SU-DHL-6 (cell line): Measurements from ENCODE around the gene FANCC.

Experiments
- H2AFZ ChIP-seq: fragments of 200-600 bp; sonication (generic); 2 replicates; pipeline ENCODE4 v1.6.1; 2014; ENCODE audit warnings: low read depth, mild to moderate bottlenecking, moderate library complexity, mixed read lengths, antibody characterized with exemption, low read length; ENCODE audit not compliant: severe bottlenecking
- H3F3A ChIP-seq: fragments of 200-600 bp; shearing (Covaris generic); 2 replicates; pipeline ENCODE4 v1.6.0; 2016; ENCODE audit warnings: antibody characterized with exemption, mild to moderate bottlenecking; ENCODE audit not compliant: insufficient read depth
- H3K27ac ChIP-seq: fragments of 200-600 bp; sonication (generic); 2 replicates; pipeline ENCODE4 v1.5.1; 2016; ENCODE audit warnings: low read depth, mild to moderate bottlenecking, low read length, moderate library complexity, mixed read lengths
- H3K27me3 ChIP-seq: fragments of 200-600 bp; sonication (generic), shearing (Covaris generic); 2 replicates; pipeline ENCODE4 v1.6.0; 2014; ENCODE audit warnings: mild to moderate bottlenecking, low read length
- H3K36me3 ChIP-seq: fragments of 200-600 bp; sonication (generic); 2 replicates; pipeline ENCODE4 v1.6.1; 2014; ENCODE audit warnings: mild to moderate bottlenecking, low read length, mixed read lengths
- H3K4me2 ChIP-seq: fragments of 300-600, 200-600 bp; shearing (Covaris generic), sonication (generic); 2 replicates; pipeline ENCODE4 v1.6.0; 2014; ENCODE audit warnings: low read length, low read depth, mild to moderate bottlenecking; ENCODE audit not compliant: poor library complexity, severe bottlenecking
- H3K4me3 ChIP-seq: fragments of 200-600 bp; sonication (generic); 2 replicates; pipeline ENCODE4 v1.5.1; 2014; ENCODE audit warnings: antibody characterized with exemption, low read length, mild to moderate bottlenecking, mixed read lengths; ENCODE audit not compliant: insufficient read depth, poor library complexity, severe bottlenecking
- H3K79me2 ChIP-seq: fragments of 200-600 bp; sonication (generic); 2 replicates; pipeline ENCODE4 v1.6.1; 2014; ENCODE audit warnings: mild to moderate bottlenecking, low read length, moderate library complexity; ENCODE audit not compliant: insufficient read depth
- H3K9ac ChIP-seq: fragments of 200-600 bp; sonication (generic); 2 replicates; pipeline ENCODE4 v1.7.0; 2014; ENCODE audit warnings: mild to moderate bottlenecking, low read length
- H3K9me2 ChIP-seq: fragments of 200-600 bp; sonication (generic); replicated peaks from 2 replicates; pipeline ENCODE4 v1.6.1; 2014; ENCODE audit warnings: low read length; ENCODE audit not compliant: insufficient read depth
- H3K9me3 ChIP-seq: fragments of 200-600 bp; sonication (generic); 2 replicates; pipeline ENCODE4 v1.6.1; 2014; ENCODE audit warnings: low read length, mixed read lengths; ENCODE audit not compliant: insufficient read depth
- H4K20me1 ChIP-seq: fragments of 200-600 bp; sonication (generic); 2 replicates; pipeline ENCODE4 v1.6.1; 2014; ENCODE audit warnings: low read depth, mild to moderate bottlenecking, antibody characterized with exemption, low read length, moderate library complexity, mixed read lengths
- CTCF ChIP-seq: fragments of 200-600 bp; sonication (generic); IDR thresholded peaks from one replicate; pipeline ENCODE4 v1.5.1; 2017; ENCODE audit warnings: antibody characterized with exemption, mild to moderate bottlenecking, low read length, moderate library complexity; ENCODE audit not compliant: insufficient read depth, poor library complexity, severe bottlenecking
- EZH2phosphoT487 ChIP-seq: fragments of 200-600 bp; sonication (generic), shearing (Covaris generic); conservative IDR thresholded peaks from 2 replicates; pipeline ENCODE4 v1.6.1; 2018; ENCODE audit warnings: mild to moderate bottlenecking, antibody characterized with exemption, low read length, moderate library complexity, mixed read lengths

FANCC gene

GRCh38 chr9:95217936-95218335, 99.6 kb downstream of the FANCC start:
- Histone ChIP-seq H3K4me2 (no peak overlapping the region), H3K9ac (no peak overlapping the region), H3K27me3 (no peaks in the 10 kb centered on the region), H3K9me2 (no peaks in the 10 kb centered on the region), H3K79me2 (no peaks in the 10 kb centered on the region), H2AFZ (no peak overlapping the region), H3F3A (no peaks in the 10 kb centered on the region), H3K36me3 (no peaks in the 10 kb centered on the region), H4K20me1 (peaks cover 10% of the 10 kb centered on the region; the same call in 1 of the 2 replicates), H3K27ac (no peak overlapping the region), H3K9me3 (no peaks in the 10 kb centered on the region), H3K4me3 (no peak overlapping the region)
- no peak for TF ChIP-seq EZH2phosphoT487
- TF ChIP-seq CTCF, result no peak

GRCh38 chr9:95215336-95215898, 102.1 kb downstream of the FANCC start:
- no peaks in the 10 kb centered on the region for H3K79me2 ChIP-seq

GRCh38 chr9:95213117-95213516, 104.4 kb downstream of the FANCC start:
- H3K79me2 ChIP-seq, result no peaks in the 10 kb centered on the region
- H3K4me3 ChIP-seq, result no peak overlapping the region
- no peak overlapping the region for H2AFZ ChIP-seq

More at GRCh38 chr9:95215336-95215898, 102.1 kb downstream of the FANCC start:
- H3K27me3 ChIP-seq, result no peaks in the 10 kb centered on the region
- no peak overlapping the region for H3K4me3 ChIP-seq
- no peak overlapping the region for H3K4me2 ChIP-seq
- H3K27ac ChIP-seq, result no peak overlapping the region
- TF ChIP-seq CTCF (no peak), EZH2phosphoT487 (no peak)
- H2AFZ ChIP-seq, result no peak overlapping the region
- H3K36me3 ChIP-seq, result no peaks in the 10 kb centered on the region
- H3K9me2 ChIP-seq, result no peaks in the 10 kb centered on the region
- H3K9ac ChIP-seq, result no peak overlapping the region
- H3F3A ChIP-seq, result no peaks in the 10 kb centered on the region
- H3K9me3 ChIP-seq, result no peaks in the 10 kb centered on the region
- peaks cover 10% of the 10 kb centered on the region; the same call in 1 of the 2 replicates for H4K20me1 ChIP-seq

More at GRCh38 chr9:95213117-95213516, 104.4 kb downstream of the FANCC start:
- Histone ChIP-seq H3K9ac (no peak overlapping the region), H4K20me1 (peaks cover 10% of the 10 kb centered on the region; the same call in 1 of the 2 replicates), H3K9me2 (no peaks in the 10 kb centered on the region), H3K27me3 (no peaks in the 10 kb centered on the region), H3K9me3 (no peaks in the 10 kb centered on the region), H3K27ac (no peak overlapping the region), H3K4me2 (no peak overlapping the region), H3K36me3 (no peaks in the 10 kb centered on the region), H3F3A (no peaks in the 10 kb centered on the region)
- no peak for TF ChIP-seq CTCF
- no peak for TF ChIP-seq EZH2phosphoT487
